KMS-11 (cell line): ENCODE measurements around the gene RASGRF2.

ENCODE experiments used
- H2AFZ ChIP-seq: fragments of 200-600 bp; sonication (generic); 2 replicates; pipeline ENCODE4 v1.6.1; 2016; ENCODE audit warnings: antibody characterized with exemption, mixed run types, low read depth
- H3K27ac ChIP-seq: fragments of 200-600 bp; sonication (generic); 2 replicates; pipeline ENCODE4 v1.6.1; 2016; ENCODE audit warnings: mild to moderate bottlenecking, mixed run types
- H3K27me3 ChIP-seq: fragments of 200-600 bp; sonication (generic); 2 replicates; pipeline ENCODE4 v1.6.1; 2017; ENCODE audit warnings: mild to moderate bottlenecking, low read depth, mixed run types, moderate library complexity; ENCODE audit not compliant: insufficient read depth
- H3K36me3 ChIP-seq: fragments of 200-600 bp; sonication (generic); 2 replicates; pipeline ENCODE4 v1.6.1; 2017; ENCODE audit warnings: mild to moderate bottlenecking, mixed run types; ENCODE audit not compliant: insufficient read depth
- H3K4me1 ChIP-seq: fragments of 200-600 bp; sonication (generic); 2 replicates; pipeline ENCODE4 v1.6.1; 2016; ENCODE audit warnings: mild to moderate bottlenecking, low read depth, mixed run types; ENCODE audit not compliant: poor library complexity, severe bottlenecking
- H3K4me2 ChIP-seq: fragments of 200-600 bp; sonication (generic); 2 replicates; pipeline ENCODE4 v1.7.0; 2016; ENCODE audit warnings: mild to moderate bottlenecking, mixed run types
- H3K4me3 ChIP-seq: fragments of 200-600 bp; sonication (generic); IDR thresholded peaks from 2 replicates; pipeline ENCODE4 v1.6.1; 2017; ENCODE audit warnings: low read depth, low read length, mixed read lengths; ENCODE audit not compliant: insufficient read depth
- H3K79me2 ChIP-seq: fragments of 200-600 bp; sonication (generic); 2 replicates; pipeline ENCODE4 v1.6.1; 2016; ENCODE audit warnings: low read depth, mixed run types; ENCODE audit not compliant: insufficient read depth
- H3K9ac ChIP-seq: fragments of 200-600 bp; sonication (generic); 2 replicates; pipeline ENCODE4 v1.6.1; 2016; ENCODE audit warnings: mild to moderate bottlenecking, mixed run types
- H4K20me1 ChIP-seq: fragments of 200-600 bp; sonication (generic); 2 replicates; pipeline ENCODE4 v1.6.1; 2016; ENCODE audit warnings: mild to moderate bottlenecking, mixed run types; ENCODE audit not compliant: insufficient read depth
- CTCF ChIP-seq: fragments of 200-600 bp; sonication (generic); conservative IDR thresholded peaks from 2 replicates; pipeline ENCODE4 v1.6.1; 2017; ENCODE audit warnings: low read depth, mild to moderate bottlenecking, antibody characterized with exemption, low read length, moderate library complexity, mixed read lengths

Gene RASGRF2

GRCh38 chr5:81167544-81167943 lies 207.4 kb downstream of the RASGRF2 start:
- Histone ChIP-seq H3K4me2 (no peak overlapping the region), H3K9ac (no peak overlapping the region), H4K20me1 (no peaks in the 10 kb centered on the region), H3K79me2 (no peaks in the 10 kb centered on the region), H3K27ac (no peak overlapping the region), H3K27me3 (no peaks in the 10 kb centered on the region), H3K36me3 (no peaks in the 10 kb centered on the region), H3K4me1 (no peaks in the 10 kb centered on the region), H2AFZ (no peak overlapping the region), H3K4me3 (no peak overlapping the region)
- no peak for TF ChIP-seq CTCF

GRCh38 chr5:81169924-81170323 lies 209.8 kb downstream of the RASGRF2 start:
- Histone ChIP-seq H3K4me1 (no peaks in the 10 kb centered on the region), H3K27ac (no peak overlapping the region), H3K9ac (no peak overlapping the region), H2AFZ (no peak overlapping the region), H3K4me2 (no peak overlapping the region), H3K79me2 (no peaks in the 10 kb centered on the region), H4K20me1 (no peaks in the 10 kb centered on the region), H3K4me3 (no peak overlapping the region), H3K36me3 (no peaks in the 10 kb centered on the region), H3K27me3 (no peaks in the 10 kb centered on the region)
- no peak for TF ChIP-seq CTCF

- no peak overlapping the region for H2AFZ ChIP-seq
- no peaks in the 10 kb centered on the region for H3K36me3 ChIP-seq
- H4K20me1 ChIP-seq: no peaks in the 10 kb centered on the region
- H3K4me3 ChIP-seq: no peak overlapping the region
- no peak overlapping the region for H3K4me2 ChIP-seq
- no peak overlapping the region for H3K9ac ChIP-seq
- H3K4me1 ChIP-seq: no peaks in the 10 kb centered on the region
- H3K27ac ChIP-seq: no peak overlapping the region
- no peaks in the 10 kb centered on the region for H3K79me2 ChIP-seq
- no peaks in the 10 kb centered on the region for H3K27me3 ChIP-seq
- TF ChIP-seq CTCF: no peak
These were observed 211.6 kb downstream of the RASGRF2 start for GRCh38 chr5:81171769-81172168.

- Histone ChIP-seq H3K27ac (no peak overlapping the region), H3K79me2 (no peaks in the 10 kb centered on the region), H3K4me3 (no peak overlapping the region), H3K36me3 (no peaks in the 10 kb centered on the region), H3K4me1 (no peaks in the 10 kb centered on the region), H2AFZ (no peak overlapping the region), H3K4me2 (no peak overlapping the region), H4K20me1 (no peaks in the 10 kb centered on the region), H3K27me3 (no peaks in the 10 kb centered on the region), H3K9ac (no peak overlapping the region)
- no peak for TF ChIP-seq CTCF
These were observed 212.5 kb downstream of the RASGRF2 start for GRCh38 chr5:81172710-81173109.

- Histone ChIP-seq H3K36me3 (no peaks in the 10 kb centered on the region), H3K4me2 (no peak overlapping the region), H3K4me1 (no peaks in the 10 kb centered on the region), H4K20me1 (no peaks in the 10 kb centered on the region), H3K79me2 (no peaks in the 10 kb centered on the region), H2AFZ (no peak overlapping the region), H3K27me3 (no peaks in the 10 kb centered on the region), H3K27ac (no peak overlapping the region), H3K4me3 (no peak overlapping the region), H3K9ac (no peak overlapping the region)
- no peak for TF ChIP-seq CTCF
These were observed 216.9 kb downstream of the RASGRF2 start for GRCh38 chr5:81177061-81177460.
